ENCODE results near the gene LCN1. TPM values are rescaled to one million over a fixed set of nuclear protein-coding genes. Genes with fewer than 3 reads are reported as not detected.
A peak's percentile ranks its signal among the peaks of the same experiment; 100 is the strongest.

LCN1 gene
- total RNA-seq, 1 donor = not detected

- peak; percentile 36 for TF ChIP-seq CTCF (IDR thresholded peaks at IDR 0.05; ENCODE audit: insufficient read depth, low read length)
- peak; percentile 28 for DNase-seq (ENCODE audit: low read depth)
- H3K4me3 ChIP-seq (ENCODE audit: low read depth, low read length) = peak overlapping the region; percentile 59
Observed at GRCh38 chr9:135478829-135479468, 42.3 kb upstream of the LCN1 start.

GRCh38 chr9:135479469-135480052 lies 41.7 kb upstream of the LCN1 start, which contains the start of gene PPP1R26:
Gene PPP1R26, plus strand, starts transcription at chr9:135479782. Its CDS starts 4,729 bp downstream, at chr9:135484511.
- DNase-seq (ENCODE audit: low read depth) = no peak
- no peak for TF ChIP-seq CTCF (IDR thresholded peaks at IDR 0.05; ENCODE audit: insufficient read depth, low read length)
- peak within 1 kb of the TSS; percentile 77 for H3K4me3 ChIP-seq (ENCODE audit: low read depth, low read length)

GRCh38 chr9:135480071-135480939 lies 40.9 kb upstream of the LCN1 start:
- TF ChIP-seq CTCF (IDR thresholded peaks at IDR 0.05; ENCODE audit: insufficient read depth, low read length) = no peak
- no peak for DNase-seq (ENCODE audit: low read depth)

GRCh38 chr9:135480940-135481310 lies 40.3 kb upstream of the LCN1 start:
- no peak for DNase-seq (ENCODE audit: low read depth)
- H3K4me3 ChIP-seq (ENCODE audit: low read depth, low read length) = peak overlapping the region; percentile 77
- TF ChIP-seq CTCF (IDR thresholded peaks at IDR 0.05; ENCODE audit: insufficient read depth, low read length) = no peak

More at GRCh38 chr9:135480071-135480939, 40.9 kb upstream of the LCN1 start:
- peak overlapping the region; percentile 77 for H3K4me3 ChIP-seq (ENCODE audit: low read depth, low read length)

GRCh38 chr9:135482015-135482754 lies 39.1 kb upstream of the LCN1 start:
- TF ChIP-seq CTCF (IDR thresholded peaks at IDR 0.05; ENCODE audit: insufficient read depth, low read length) = no peak

More at GRCh38 chr9:135482015-135482754, 39.1 kb upstream of the LCN1 start:
- H3K4me3 ChIP-seq (ENCODE audit: low read depth, low read length) = no peak overlapping the region
- no peak for DNase-seq (ENCODE audit: low read depth)
